ENCODE results near the gene TRIM60.
"Not testable (repeated sequence)": the region's sequence is repeated elsewhere in the genome, so short reads cannot be mapped to it uniquely, and the experiment has no call there.

TRIM60 gene

GRCh38 chr4:165052627-165053026, 20.8 kb downstream of the TRIM60 start:
- in situ Hi-C loops (cut with MboI; ENCODE audit: low sequenced_read_pairs), result no loop called here

DNA sequence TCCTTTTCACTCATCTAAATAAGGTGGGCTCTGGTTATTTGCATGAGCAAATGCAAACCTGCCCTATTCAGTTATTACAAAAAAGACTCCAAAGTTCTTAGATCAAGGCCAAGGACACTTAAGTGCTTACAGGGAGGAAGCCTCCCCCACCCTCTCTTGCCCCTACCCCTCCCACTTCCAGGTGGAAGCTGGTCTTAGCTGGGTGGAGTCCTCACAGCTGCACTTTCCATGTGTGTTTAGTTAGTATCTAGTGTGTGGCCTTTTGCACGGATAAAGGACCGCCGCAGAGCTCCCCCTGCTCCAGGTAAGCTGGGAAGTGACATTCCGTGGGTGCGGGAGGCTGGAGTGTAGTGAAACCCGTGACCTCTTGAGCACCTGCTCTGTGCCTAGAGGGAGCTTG, 21.8 kb downstream of the TRIM60 start, which contains the start of gene TRIM75:
TRIM75 (plus strand) TSS at position 222 of the 400 bp plus-strand sequence. CDS start 5,282 bp downstream, outside the sequence.
- in situ Hi-C loops (cut with MboI; ENCODE audit: low sequenced_read_pairs), result no loop called here

DNA sequence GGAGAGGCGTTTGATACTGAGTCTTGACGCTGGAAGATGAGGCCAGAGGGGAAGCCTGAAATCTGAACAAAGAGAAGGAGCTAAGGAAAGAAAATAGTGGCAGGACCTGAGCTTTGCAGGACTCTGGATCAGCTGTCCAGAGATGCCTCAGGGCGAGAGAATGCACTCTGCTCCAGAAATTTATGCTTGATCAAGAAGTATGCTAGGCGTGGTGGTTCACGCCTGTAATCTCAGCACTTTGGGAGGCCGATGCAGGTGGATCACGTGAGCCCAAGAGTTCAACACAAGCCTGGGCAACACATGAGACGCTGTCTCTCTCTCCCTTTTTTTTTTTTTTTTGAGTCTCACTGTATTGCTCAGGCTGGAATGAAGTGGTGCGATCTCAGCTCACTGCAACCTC, 23.8 kb downstream of the TRIM60 start:
- in situ Hi-C loops (cut with MboI; ENCODE audit: low sequenced_read_pairs), result no loop called here

DNA sequence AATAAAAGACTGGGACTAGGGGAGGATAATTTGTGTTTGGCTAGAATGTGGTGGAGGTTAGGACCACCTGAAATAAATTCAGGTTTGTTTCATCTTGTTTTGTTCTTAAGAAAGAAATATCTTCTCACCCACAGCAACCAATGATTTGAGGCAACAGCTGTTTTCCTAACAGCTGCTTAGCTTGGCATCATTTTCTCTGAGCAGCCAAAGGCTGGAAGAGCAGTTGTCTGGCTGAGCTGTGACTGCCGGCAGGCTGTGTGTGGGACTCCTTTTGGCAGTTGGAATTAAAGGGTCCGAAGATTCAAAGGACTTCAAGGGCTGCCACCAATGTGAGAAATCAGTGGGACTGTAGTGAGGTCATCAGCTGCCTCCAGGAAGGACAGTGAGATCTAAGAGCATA, 26.9 kb downstream of the TRIM60 start:
- in situ Hi-C loops (cut with MboI; ENCODE audit: low sequenced_read_pairs), result no loop called here

- in situ Hi-C loops (cut with MboI; ENCODE audit: low sequenced_read_pairs), result no loop called here
Measured at GRCh38 chr4:165059386-165059785, 27.6 kb downstream of the TRIM60 start.

- in situ Hi-C loops (cut with MboI; ENCODE audit: low sequenced_read_pairs), result no loop called here
Measured at GRCh38 chr4:165060938-165061337, 29.1 kb downstream of the TRIM60 start.

DNA sequence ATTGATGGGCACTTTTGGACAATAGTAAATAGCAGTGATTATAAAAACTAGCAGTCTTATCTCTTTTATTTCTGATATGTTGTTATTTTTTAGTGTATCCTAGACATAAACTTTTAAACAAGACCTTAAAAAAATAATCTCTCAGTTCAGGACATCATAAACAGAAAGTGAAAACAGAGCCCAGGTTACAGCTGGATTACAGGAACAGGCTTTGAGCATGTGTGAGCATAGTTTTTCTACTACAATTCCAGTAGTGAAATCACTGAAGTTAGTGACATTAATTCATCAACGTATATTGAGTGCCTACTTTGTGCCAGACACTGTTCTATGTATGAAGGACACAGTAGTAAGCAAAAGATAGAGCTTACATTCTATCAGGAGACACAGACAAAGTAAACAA, 38.8 kb downstream of the TRIM60 start:
- in situ Hi-C loops (cut with MboI; ENCODE audit: low sequenced_read_pairs), result no loop called here

DNA sequence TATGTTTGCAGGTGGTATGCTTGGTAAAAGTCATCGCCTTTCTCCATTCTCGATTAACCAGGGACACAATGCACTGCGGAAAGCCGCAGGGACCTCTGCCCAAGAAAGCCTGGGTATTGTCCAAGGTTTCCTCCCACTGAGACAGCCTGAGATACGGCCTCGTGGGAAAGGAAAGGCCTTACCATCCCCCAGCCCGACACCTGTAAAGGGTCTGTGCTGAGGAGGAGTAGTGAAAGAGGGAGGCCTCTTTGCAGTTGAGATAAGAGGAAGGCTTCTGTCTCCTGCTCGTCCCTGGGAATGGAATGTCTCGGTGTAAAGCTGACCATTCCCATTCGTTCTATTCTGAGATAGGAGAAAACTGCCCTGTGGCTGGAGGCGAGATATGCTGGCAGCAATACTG, 41.5 kb downstream of the TRIM60 start:
- in situ Hi-C loops (cut with MboI; ENCODE audit: low sequenced_read_pairs), result not testable (repeated sequence)

DNA sequence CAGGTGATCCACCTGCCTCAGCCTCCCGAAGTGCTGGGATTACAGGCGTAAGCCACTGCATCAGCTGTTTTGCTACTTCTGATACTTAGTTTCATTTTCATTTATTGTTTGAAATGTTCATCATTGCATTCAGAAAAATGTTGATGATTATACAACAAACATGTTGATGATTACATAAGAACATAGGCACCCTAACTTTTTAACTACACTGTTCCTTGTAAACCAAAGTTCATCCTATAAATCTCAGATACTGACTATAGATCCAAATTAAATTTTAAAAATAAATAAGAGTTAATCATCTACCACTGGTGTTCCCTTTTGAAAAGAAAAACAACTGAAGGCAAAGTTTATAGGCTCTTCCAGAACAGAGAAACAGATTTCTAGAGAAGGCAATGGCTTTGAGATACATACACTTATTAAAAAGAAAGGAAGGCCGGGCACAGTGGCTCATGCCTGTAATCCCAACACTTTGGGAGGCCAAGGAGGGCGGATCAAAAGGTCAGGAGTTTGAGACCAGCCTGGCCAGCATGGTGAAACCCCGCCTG, 45.3 kb downstream of the TRIM60 start:
- in situ Hi-C loops (cut with MboI; ENCODE audit: low sequenced_read_pairs), result no loop called here

GRCh38 chr4:165079476-165079875, 47.7 kb downstream of the TRIM60 start:
- in situ Hi-C loops (cut with MboI; ENCODE audit: low sequenced_read_pairs), result no loop called here

- in situ Hi-C loops (cut with MboI; ENCODE audit: low sequenced_read_pairs), result not testable (repeated sequence)
Measured at GRCh38 chr4:165084787-165085186, 53.0 kb downstream of the TRIM60 start.

GRCh38 chr4:165085946-165086345, 54.1 kb downstream of the TRIM60 start:
- in situ Hi-C loops (cut with MboI; ENCODE audit: low sequenced_read_pairs), result no loop called here

GRCh38 chr4:165088366-165088765, 56.6 kb downstream of the TRIM60 start:
- in situ Hi-C loops (cut with MboI; ENCODE audit: low sequenced_read_pairs), result no loop called here

Data from HL-60/S4 treated with phorbol 12-myristate 13-acetate at 8.2 ng/mL for 4 days and 3 days (cell line).